H1 (cell line): Measurements from ENCODE around the gene C1GALT1C1. TPM values are rescaled to one million over a fixed set of nuclear protein-coding genes. Genes with fewer than 3 reads are reported as not detected.

Experiments
- RAD21 ChIP-seq, 2 experiments: IDR thresholded peaks in 1 of 2; conservative IDR thresholded peaks in 1 of 2; 2 replicates each; pipeline ENCODE4 v1.6.1; 2011; ENCODE audit warnings: low read depth in 2 of 2, low read length in 2 of 2, improper control_type of control experiment in 1 of 2, inconsistent platforms in 1 of 2, mild to moderate bottlenecking in 1 of 2, moderate library complexity in 1 of 2
- SIN3A ChIP-seq, 2 experiments: IDR thresholded peaks in 1 of 2; conservative IDR thresholded peaks in 1 of 2; 2 replicates each; pipeline ENCODE4 v1.6.1; 2011 to 2012; ENCODE audit warnings: low read length in 2 of 2, improper control_type of control experiment in 1 of 2, low read depth in 1 of 2, mild to moderate bottlenecking in 1 of 2
- SP2 ChIP-seq: IDR thresholded peaks from 2 replicates; pipeline ENCODE4 v1.6.1; 2012; ENCODE audit warnings: mild to moderate bottlenecking, low read length, inconsistent platforms
- polyA plus RNA-seq, 7 experiments: library from polyadenylated mRNA; depleted of rRNA in 3 of 7; stranded (reverse) in 5 of 7; unstranded in 2 of 7; fragments of >200 nt in 5 of 7; fragments of 200-250 nt in 2 of 7; gene quantifications; 1 replicate in 5 of 7; 2 replicates in 1 of 7; 4 replicates in 1 of 7; pipeline versions ENCODE4 v1.2.1 to v1.2.3, GENCODE V29; 2011 to 2013; ENCODE audit warnings: missing spikeins in 2 of 7, mixed read lengths in 2 of 7
- total RNA-seq: library from RNA; stranded (reverse); fragmentation: NEBNext Ultra II Directional; extraction: Animal tissue kit (Norgen Biotek cat#: 25700); gene quantifications from 2 replicates; pipeline ENCODE4 v1.2.1, GENCODE V29; 2021
- TF ChIP-seq, protein P1 (sequence below): IDR thresholded peaks from 2 replicates; pipeline ENCODE4 v1.6.1; 2012; ENCODE audit warnings: inconsistent platforms

C1GALT1C1 gene
- total and polyA plus RNA-seq, 2 of the 8 experiments (the other 6 are each of a cell fraction or from before 2014, with no cell fraction given) = 12.5 to 13.9 TPM

- TF ChIP-seq, protein P1, sequence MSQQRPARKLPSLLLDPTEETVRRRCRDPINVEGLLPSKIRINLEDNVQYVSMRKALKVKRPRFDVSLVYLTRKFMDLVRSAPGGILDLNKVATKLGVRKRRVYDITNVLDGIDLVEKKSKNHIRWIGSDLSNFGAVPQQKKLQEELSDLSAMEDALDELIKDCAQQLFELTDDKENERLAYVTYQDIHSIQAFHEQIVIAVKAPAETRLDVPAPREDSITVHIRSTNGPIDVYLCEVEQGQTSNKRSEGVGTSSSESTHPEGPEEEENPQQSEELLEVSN = no peak
- no peak for TF ChIP-seq SIN3A (conservative IDR thresholded peaks at IDR 0.05 in 1 of 2, IDR thresholded peaks at IDR 0.05 in 1 of 2; ENCODE audit: low read depth in 1 of 2, low read length in 2 of 2)
- no peak for TF ChIP-seq SP2
- no peak for TF ChIP-seq RAD21 (IDR thresholded peaks at IDR 0.05 in 1 of 2, conservative IDR thresholded peaks at IDR 0.05 in 1 of 2; ENCODE audit: low read depth in 2 of 2, low read length in 2 of 2)
Measured at GRCh38 chrX:120672389-120672788, 42.5 kb upstream of the C1GALT1C1 start (continued).
